HG02678 (cell line): ENCODE data around the gene SPOP.
"Not testable (repeated sequence)": the region's sequence is repeated elsewhere in the genome, so short reads cannot be mapped to it uniquely, and the experiment has no call there.

ENCODE experiments used
- ATAC-seq: cut with Tn5 transposase; IDR thresholded peaks from one replicate; pipeline ENCODE4 v1.9.1; 2021; ENCODE audit warnings: mild to moderate bottlenecking, moderate library complexity; ENCODE audit not compliant: unreplicated experiment

Gene SPOP

DNA sequence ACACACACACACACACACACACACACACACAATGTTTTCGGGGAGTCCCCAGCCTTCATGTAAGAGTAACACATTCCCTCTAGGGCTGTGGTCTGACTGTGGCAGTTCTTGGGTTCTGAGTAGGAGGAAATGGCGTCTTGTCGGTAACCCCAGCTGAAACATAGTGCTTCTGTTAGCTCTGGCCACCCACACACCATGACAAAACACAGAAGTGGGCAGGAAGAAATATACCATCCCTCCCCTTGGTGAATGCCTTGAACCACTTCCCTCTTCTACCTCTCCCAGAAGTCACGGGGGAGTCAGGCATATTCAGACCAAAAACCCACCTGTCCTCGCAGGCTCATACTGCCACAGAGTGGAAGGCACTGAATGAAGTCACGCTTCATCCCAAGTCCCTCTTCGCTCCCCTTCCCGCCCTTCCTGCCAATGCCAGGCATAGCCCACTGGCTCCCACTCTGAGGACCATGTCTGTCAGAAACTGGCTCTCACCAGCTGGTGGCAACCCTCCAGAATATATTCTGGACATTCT is 18.4 kb upstream of the SPOP start:
- peak; percentile 76 for ATAC-seq

DNA sequence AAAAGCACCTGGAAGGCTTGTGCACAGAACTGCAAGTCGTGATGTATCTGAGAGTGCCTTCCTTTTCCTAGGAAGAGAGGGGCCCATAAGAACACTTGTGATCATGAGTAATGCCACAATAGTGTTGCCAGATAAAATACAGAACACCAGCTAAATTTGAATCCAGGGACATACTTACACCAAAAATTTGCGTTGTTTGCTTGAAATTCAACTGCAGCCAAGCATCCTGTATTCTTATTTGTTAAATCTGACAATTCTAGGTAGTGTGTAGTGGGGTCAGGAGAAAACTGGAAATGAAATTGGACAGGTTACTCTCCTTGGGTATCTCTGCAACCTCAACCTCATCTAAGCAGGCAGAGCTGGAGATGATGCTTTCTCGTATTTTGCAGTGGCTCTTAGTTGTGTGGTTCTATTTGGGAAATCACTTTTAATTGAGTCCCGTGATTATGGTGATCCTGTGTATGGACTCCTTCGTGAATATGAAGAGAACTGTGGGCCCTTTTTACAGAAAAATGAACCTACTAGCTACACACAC is 17.9 kb upstream of the SPOP start:
- ATAC-seq, result no peak

DNA sequence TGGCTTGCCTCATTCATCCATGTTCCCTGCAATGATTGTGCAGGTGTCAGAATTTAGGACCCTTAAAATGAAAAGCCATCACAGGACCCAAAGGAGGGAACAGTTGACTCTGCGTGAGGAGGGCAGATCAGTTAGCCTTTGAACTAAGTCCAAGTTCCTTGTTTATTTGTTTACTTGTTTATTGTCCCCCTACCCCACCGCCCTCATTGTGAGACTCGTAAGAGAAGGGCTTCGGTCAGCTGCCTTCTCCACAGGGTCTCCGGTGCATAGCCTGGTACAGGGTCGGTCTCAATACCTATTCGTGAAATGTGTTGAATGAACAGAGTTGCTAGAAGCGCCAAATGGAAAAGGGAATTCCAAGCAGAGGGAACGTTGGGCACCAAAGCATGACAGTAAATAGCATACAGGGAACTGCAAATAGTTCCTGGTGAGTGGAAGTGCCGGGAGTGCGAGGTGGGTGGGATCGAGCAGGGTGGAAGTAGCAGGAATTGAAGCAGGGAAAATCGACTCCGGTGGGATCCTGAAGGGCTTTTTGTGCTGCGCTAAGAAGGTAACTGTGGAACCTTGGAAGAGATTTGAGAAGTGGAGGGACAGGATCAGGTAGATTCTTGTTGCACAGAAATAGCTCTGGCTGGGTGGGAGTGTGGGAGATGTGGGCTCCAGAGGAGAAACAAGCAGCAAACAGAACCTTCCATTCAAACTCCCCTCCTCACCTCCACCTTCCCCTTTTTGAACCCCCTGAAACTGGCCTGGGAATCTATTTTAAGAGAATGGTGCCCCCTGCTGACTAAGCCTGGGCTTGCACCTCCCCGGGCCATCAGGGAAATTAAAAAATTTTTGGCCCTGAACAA is 17.2 kb upstream of the SPOP start:
- ATAC-seq, result no peak

DNA sequence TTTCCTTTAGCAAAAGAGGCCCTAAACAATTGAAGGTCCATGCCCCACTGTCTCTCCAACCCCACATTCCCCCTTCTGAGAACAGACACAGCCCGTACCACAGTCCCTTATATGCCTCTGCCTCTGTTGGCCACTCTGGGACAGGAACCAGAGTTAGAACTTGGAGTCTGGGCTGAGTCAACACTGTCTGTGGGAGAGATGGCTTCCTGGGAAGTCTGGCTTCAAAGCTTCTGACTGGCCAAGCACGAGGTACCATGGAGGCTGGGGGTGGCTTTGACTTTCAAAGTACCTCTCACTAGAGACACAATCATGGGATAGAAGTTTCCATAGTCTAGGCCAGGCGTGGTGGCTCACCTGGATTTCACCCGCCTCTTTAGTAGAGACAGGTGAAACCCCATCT is 14.9 kb upstream of the SPOP start:
- no peak for ATAC-seq

DNA sequence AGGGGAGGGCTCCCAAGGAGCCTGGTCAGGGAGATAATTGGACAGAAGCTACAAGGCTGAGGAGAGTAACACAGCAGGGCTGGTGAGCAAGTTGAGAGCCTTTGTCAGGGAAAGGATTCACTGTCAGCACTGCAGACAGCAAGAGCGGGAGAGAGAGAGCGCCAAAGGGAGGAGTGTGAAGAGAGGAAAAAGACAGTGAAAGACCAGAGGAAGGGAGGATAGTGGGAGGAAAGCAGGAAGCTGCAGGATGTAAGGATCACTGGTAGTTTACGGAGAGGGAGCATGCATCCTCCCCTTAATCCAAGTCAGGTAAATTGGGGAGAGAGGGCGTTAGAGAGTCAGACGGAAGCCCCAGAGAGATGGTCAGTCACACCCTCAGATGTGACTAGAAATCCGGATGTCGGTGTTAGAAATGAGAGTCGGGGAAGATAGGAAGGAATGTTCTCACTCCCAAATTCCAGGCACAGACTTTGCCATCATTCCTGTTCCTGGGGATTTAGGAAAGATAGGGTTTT is 13.8 kb upstream of the SPOP start:
- no peak for ATAC-seq

DNA sequence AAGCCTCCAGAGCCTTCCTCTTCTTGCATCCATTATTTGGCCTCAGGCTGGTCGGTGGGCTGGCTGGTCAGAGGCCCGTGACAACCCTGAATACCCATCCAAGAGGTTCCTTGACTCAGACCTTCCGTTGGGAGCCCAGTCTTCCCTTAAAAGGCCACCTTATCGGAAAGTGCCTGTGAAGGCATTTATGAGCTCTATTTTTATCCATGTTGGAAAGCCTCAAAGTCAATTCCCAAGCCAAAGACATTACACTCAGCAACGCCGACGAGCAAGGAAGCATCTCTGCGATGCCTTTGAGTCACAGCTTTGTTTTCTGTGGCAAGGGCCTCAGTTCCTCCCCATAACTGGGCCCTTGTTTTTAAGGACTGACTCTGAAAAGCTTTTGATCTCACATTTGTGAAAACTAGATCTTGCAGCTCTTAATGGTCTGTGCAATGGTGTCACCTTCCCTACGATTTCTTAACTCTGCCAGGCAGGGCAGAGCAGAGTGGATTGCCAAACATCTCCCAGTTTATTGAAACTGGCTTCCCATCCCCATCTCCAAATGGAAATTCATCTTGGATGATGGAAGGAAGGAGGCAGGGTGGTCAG is 13.3 kb upstream of the SPOP start:
- ATAC-seq, result no peak

DNA sequence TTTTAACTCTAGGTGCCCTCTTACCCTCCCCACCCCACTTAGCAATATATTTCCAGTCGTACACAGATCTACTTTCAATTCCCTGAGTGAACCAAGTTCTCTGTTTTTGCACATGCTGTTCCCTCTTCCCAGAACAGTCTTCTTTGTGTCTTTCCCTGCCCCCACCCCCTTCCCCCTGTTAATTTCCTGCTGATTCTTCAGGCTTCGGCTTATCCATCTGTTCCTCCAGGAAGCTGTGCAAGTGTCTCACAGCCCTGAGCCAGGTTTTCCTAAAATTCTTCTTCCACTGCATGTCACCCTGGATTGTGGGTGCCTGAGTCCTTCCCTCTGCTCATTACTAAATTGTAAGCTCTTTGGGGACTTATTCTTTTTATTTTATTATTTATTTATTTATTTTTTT is 12.4 kb upstream of the SPOP start:
- ATAC-seq, result no peak

DNA sequence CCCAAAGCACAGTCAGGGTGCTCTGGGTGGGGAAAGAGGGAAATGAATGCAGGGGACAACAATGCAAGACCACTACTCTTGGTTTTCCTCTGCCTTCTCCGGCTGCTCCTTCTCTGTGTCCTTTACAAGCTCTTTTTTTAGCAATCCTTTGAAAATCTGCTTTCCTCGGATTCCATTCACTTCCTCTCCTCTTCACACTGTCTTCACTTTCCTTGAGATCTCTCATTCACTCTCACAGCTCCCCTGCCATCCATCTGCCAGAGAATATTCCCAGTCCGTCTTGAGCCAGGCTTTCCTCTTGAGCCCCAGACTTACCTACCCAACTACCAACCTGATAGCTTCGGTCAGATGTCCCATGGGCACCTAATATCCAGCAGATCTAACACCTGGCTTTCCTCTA is 11.0 kb upstream of the SPOP start:
- ATAC-seq, result no peak

DNA sequence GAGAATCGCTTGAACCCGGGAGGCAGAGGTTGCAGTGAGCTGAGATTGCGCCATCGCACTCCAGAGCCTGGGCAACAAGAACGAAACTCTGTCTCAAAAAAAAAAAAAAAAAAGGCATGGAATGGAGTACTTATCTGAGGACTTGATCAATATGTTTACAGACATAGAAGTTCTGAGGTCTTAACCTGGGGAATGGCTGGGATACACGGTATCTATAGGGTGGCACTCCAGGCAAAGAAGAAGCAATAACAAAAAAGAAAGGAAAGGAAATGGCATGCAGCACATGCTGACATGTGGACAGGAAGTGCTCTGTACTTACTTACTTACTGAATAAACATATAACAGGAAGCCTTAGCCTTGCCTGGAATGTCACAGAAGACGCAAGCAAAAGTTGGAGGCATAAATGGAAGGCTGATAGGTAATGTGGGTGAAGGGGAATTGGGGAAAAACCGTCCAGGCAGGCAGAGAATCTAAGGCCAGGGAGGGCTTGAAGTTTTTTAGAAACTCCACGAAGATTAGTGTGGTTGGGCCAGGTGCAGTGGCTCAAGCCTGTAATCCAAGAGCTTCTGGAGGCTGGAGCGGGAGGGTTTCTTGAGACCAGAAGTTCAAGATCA is 10.1 kb upstream of the SPOP start:
- no peak for ATAC-seq

DNA sequence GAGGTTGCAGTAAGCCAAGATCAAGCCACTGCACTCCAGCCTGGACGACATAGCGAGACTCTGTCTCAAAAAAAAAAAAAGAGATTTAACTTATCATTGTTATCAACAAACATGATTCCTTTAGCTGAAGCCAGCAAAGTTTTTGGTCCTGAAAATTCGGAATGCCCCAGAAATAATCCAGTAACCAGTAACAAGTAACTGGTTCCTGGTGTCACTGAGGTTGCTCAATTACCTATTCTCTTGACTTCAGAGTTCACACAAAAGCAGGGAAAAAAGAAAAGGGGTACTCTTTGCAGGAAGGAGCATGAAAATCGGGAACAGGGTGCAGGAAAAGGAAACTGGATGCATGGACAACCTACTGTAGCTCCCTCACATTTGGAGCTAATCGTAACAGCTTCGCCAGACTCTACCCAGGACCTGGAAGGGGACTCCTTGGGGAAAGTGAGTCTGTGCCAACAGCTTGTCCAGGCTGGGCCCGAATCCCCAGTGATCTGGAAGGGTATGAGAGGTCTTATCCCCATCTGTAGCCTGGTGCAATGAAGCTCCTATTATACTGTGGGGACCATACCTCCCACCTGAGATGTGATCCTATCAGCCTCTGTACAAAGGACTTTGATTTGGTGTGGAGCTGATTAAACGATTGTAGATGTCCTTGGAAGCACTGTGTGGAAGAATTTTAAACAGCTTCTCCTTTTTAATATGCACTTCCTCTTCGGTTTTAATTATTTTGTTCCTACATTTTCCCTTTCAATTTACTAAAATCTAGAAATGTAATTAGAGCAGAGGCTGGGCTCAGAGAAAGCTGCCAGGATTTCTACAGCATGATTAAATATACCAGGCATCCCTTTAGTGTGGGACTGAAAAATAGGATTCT is 3.4 kb upstream of the SPOP start:
- ATAC-seq, result no peak

DNA sequence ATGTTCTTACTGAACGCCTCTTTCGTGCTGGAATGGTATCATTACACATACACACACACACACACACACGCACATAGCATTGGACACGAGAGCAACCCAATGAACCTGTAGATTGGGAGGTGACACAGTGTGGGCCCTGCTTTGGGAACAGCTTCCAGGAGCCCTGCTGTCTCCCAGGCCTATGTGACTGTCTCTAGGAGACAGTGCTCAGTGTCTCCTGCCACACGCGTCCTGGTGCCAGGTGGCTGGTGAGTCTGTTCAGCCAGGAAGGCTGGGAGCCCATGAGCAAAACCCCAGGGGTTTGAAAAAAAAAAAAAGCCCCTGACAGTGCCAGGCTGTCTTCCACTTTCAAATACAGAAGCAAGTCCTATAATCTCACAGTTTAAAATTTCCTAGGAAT is 2.4 kb upstream of the SPOP start:
- ATAC-seq, result no peak

DNA sequence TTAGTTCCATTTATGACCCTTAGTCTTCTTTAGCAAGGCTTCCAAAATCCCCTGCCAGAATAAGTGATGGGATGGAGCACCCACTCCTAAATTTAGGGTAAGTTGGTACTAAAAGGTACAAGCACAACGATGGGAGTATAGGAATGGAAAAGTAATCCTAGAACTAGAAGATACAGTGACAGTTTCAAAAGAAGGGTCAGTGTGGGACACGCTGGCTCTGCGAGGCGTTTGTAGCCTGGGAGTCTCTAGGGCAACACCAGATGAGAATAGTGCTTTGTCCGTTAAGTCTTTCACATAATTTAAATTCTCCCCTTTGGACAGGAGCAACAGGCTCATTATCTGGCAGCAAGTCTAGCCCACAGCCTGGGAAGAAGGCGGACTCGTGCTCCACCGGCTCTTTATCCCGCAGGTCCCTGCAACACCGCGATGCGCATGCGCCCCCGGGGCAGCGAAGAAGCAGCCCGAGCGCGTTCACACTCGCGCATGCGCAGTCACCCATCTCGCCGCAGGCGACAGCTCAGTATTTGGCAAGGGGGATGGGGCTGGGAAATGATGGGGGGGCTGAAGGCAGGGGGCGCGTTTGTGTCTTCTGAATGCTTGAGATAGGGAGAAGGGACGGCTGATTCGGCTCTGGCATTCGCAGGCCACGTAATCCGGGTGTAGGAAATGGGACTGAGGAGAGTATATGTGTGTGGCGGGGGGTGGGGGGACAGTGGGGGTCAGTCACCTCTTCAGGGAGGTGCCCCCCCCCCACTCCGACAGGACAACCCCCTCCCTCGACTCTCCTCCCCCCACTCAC is 564 bp downstream of the SPOP start:
- peak; percentile 52 for ATAC-seq

DNA sequence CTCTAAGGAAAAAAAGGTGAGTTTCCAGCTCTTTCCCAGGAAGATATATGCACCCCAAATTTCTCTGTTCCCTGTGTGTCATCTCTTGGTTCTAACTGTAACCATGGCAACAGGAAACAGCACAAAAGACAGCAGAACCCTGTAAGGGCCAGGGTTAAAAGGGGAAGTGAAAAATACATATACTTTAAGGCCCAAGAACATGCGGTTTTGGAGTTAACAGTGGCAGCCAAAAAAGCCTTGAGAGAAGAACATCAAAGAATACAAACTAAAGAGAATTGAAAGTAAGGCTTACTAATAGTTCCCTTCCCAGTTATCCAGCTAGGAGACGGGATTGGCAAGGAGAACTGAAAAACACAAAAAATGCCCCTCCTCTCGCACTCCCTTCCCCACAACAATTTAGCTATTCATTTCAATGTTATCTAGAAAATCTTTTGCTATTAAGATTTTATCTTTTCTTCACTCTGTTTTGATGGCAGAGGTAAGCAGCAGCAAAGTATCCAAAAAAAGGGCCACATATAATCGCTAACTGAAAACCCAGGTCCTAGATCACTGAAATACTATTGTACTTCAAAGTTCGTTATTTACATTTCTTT is 1.5 kb downstream of the SPOP start:
- ATAC-seq, result peak; percentile 64

DNA sequence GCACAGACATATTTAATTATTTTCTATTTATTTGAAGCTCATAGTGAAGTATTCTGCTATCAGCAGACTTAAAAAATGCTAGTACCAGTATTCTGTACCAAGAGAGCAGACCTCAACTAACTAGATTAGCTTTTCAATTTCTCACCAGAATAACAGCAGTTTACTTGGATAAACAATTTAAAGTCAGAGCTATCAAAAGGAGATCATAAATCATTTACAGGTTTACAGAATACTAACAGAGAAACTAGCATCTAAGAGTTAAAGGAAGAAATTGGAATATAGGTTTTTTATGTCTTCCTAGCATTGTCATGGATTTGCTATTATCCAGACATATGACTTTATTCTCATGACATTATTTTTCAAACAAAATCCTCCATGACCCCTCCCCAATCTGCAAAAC is 3.4 kb downstream of the SPOP start:
- no peak for ATAC-seq

DNA sequence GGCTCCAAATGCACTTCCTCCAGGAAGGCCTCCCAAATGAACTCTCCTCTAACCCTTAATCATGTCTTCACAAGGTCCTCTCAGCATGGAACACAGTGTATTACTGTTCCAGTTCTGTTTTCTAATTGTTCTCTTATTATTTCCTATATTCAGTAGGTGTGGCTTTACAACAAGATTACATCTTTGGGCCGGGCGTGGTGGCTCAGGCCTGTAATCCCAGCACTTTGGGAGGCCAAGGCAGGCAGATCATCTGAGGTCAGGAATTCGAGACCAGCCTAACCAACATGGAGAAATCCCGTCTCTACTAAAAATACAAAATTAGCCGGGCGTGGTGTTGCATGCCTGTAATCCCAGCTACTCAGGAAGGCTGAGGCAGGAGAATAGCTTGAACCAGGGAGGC is 4.2 kb downstream of the SPOP start:
- ATAC-seq, result not testable (repeated sequence)

DNA sequence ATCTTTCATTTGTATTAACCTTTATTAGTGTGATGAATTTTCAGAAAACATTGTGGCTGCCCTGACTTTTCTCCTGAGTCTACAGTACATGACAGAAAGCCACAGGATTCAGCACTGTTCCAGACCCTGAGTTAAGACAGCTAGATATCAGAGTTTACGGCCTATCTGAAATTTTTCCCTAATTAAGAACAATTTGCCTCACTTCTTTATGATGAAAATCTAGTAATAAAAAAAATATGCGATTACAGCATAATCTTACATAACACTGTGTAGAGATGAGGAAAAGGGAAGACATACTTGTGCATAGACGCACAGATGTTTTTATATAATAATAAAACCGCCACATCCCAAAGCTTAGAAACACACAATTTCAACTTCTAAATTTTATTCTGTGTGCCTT is 7.3 kb downstream of the SPOP start:
- ATAC-seq, result no peak

DNA sequence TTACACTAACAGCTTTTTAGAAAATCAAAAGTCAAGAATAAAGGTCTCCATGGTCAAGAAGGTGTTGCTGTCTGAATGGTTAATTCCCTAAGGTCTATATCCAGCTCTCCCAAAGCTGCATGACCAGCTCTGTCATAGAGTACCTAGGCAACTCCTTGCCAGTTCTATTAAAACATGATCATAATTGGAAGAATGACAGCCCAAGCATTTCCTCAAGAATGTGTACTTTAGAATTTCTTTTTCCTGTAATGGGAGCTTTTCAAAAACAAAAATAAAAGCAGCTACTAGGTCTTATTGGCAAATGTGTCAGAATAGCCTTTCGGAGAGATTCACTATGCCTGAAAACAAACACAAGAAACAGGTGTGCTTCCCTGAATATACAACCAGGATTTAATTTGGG is 7.9 kb downstream of the SPOP start:
- ATAC-seq, result no peak

DNA sequence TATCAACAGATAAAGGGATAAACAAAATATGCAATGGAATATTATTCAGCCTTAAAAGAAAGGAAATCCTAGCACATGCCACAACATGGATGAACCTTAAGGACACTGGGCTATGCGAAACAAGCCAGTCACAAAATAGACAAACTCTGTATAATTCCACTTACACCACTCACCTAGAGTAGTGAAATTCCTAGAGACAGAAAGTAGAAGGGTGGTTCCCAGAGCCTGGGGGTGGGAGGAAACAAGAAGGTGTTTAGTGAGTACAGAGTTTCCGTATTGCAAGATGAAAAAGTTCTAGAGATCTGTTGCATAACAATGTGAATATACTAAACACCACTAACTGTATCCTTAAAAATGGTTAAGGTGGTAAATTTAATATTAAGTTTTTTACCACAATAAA is 10.0 kb downstream of the SPOP start:
- ATAC-seq, result no peak

DNA sequence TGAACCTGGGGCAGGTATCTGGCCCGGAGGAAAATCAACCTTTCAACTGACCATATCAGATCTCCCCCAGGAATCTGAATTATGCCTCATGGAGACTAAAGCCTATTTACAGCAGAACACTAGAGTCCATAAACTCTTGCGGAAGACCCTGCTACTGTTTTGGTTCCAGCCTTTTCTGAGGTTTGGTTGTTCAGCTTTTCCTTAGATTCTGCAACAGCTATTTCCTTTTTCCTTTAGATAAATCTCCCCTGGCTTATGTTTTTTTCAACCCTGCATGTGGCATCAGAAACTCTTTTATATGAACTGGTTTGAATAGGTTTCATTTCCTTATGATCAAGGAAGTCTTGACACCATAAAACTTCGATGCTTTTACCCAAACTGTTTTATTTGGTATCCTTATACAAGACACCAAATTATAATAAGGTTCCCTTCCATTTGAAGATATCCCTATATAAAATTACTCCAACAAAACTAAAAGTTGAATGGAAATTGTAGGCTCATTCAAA is 13.1 kb downstream of the SPOP start:
- ATAC-seq, result no peak
